C4-2B (cell line): ENCODE measurements around the gene VRK1.

Source experiments
- H3K27ac ChIP-seq: fragments of 450-650 bp; 2 replicates; pipeline ENCODE4 v1.5.1; 2017
- ZFX ChIP-seq: fragments of 450-650 bp; IDR thresholded peaks from 2 replicates; pipeline ENCODE4 v1.6.1; 2017
- TF ChIP-seq, protein P1 (sequence below): fragments of 450-650 bp; conservative IDR thresholded peaks from 2 replicates; pipeline ENCODE4 v1.5.1; 2017; ENCODE audit warnings: mild to moderate bottlenecking

The VRK1 gene

DNA sequence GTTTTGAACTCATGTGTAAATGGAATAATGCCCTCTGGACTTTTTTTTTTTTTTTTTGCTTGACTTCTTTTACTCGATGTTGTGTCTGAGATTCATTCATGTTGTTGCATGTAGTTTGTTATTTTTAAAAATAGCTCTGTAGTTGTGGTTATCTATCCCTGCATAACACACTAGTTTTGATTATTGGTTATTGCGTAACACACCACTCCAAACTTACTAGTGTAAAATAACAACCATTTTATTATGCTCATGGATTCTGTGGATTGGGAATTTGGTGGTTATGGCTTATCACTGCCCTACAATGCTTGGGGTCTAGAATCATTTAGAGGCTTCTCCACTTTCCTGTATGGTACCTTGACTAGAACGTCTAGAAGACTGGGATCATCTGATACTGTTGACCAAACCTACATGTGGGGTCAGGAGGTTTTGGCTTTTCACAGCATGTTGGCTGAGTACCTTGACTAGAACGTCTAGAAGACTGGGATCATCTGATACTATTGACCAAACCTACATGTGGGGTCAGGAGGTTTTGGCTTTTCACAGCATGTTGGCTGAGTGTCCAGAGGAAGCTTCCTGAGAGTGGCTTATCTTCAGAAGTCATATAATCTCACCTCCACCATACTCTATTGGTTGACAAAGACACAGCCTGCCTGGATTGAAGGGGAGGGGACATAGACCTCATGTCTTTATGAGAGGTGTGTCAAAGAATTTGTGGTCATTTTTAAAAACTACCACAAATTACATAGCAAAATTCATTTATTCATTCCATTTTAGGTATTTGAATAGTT is 11.6 kb downstream of the VRK1 start:
- H3K27ac ChIP-seq: no peak overlapping the region
- TF ChIP-seq, protein P1, sequence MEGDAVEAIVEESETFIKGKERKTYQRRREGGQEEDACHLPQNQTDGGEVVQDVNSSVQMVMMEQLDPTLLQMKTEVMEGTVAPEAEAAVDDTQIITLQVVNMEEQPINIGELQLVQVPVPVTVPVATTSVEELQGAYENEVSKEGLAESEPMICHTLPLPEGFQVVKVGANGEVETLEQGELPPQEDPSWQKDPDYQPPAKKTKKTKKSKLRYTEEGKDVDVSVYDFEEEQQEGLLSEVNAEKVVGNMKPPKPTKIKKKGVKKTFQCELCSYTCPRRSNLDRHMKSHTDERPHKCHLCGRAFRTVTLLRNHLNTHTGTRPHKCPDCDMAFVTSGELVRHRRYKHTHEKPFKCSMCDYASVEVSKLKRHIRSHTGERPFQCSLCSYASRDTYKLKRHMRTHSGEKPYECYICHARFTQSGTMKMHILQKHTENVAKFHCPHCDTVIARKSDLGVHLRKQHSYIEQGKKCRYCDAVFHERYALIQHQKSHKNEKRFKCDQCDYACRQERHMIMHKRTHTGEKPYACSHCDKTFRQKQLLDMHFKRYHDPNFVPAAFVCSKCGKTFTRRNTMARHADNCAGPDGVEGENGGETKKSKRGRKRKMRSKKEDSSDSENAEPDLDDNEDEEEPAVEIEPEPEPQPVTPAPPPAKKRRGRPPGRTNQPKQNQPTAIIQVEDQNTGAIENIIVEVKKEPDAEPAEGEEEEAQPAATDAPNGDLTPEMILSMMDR: no peak

DNA sequence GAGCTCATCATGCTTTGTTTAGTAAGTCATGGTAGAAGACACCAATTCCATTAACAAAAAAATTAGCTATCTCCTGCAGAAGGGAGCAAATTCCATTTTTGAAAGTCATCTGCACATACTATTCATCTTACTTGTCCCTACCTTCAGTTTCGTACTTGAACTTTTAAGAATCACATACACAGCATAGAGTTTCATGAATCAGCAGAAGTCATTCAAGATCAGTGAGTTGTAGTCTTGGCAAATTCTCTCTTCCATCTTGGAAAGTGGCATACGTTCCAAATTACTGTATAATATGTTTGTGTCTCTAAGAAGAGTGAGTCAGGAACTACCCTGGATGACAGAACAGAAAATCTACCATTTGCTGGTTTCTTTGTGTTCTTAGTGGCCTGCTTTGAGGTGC is 14.1 kb downstream of the VRK1 start:
- TF ChIP-seq ZFX: no peak
- TF ChIP-seq, protein P1: no peak
- no peak overlapping the region for H3K27ac ChIP-seq

DNA sequence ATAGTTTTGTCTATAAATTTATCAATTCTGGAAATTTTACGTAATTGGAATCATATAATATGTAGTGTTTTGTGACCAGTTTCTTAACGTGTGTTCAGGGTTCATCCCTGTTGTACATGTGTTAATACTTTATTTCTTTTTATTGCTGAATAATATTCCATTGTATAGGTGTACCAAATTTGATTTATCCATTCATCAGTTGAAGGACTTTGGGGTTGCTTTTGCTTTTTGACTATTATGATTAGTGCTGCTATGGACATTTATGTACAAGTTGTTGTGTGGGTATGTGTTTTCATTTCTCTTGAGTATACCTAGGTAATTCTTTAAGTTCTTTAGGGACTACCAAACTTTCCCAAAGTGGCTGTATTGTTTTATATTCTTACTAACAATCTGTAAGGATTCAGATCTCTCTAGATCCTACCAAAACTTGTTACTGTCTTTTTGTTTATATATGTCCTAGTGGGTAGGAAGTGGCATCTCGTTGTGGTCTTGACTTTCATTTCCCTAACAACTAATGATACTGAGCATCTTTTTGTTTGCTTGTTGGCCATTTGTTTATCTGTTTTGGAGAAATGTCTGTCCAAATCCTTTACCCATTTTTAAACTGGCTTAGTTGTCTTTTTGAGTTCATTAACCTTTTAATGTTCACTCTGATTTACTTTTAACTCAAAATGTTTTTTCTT is 14.9 kb downstream of the VRK1 start:
- TF ChIP-seq ZFX: no peak
- TF ChIP-seq, protein P1: no peak
- no peak overlapping the region for H3K27ac ChIP-seq

DNA sequence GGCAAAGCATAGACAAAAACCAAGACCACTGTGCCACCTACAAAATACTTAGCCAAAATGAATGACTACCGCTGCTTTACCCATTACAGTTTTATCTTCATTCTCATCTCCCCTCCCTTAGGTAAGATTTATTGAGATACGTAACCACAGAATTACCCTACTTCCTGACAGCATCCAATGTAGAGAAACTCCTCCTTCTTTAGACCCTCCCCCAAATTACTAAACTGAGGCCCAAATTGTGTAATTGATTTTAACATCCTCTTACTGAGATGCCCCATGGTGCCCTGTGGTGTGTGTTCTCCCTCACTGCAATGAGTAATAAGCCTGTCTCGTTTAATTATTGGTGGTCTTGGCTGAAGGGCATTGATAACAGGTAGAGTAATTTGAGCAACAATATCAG is 19.1 kb downstream of the VRK1 start:
- H3K27ac ChIP-seq: no peak overlapping the region
- TF ChIP-seq, protein P1: no peak
- TF ChIP-seq ZFX: no peak

DNA sequence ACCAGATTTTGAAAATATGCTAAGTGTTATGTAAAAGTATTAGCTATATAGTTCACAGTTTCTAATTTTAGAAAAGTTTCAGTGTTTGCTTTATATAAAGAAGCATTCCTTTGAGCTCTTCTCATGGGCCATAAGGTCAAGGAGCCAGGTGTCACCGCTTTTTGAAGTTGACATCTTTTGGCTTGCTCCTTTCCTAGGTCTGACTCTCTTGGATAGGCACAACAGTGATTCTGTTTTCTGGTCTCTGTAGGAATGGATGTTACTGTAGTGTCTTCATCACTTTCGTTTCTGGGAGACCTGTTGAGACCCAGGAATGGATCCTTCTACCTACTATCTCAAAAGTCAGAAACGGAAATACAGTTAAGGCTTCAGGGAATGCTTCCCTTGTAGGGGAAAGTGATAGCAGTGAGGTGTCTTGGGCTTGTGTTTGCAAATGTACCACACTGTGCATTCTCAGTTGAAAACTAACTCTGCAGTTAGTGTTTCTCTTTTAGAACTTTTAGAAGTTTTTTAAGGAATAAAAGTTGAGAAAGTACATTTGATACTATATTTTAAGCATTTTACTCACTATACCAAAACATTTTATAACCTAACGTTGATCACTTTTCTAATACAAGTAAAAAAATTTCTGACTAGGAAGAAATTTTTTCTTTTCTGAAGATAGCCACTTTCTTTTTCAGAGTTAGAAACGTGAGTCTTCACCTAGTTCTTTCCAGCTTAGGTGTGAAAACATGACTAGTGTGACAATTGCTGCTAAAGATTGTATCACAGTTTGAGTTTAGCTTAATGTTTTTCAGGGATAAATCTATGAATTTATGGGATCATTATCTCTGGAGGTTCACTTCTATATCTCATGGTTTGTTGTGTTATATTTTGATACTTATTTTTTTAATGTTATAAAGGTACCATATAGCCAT is 20.8 kb downstream of the VRK1 start:
- TF ChIP-seq, protein P1: no peak
- TF ChIP-seq ZFX: no peak
- H3K27ac ChIP-seq: no peak overlapping the region

DNA sequence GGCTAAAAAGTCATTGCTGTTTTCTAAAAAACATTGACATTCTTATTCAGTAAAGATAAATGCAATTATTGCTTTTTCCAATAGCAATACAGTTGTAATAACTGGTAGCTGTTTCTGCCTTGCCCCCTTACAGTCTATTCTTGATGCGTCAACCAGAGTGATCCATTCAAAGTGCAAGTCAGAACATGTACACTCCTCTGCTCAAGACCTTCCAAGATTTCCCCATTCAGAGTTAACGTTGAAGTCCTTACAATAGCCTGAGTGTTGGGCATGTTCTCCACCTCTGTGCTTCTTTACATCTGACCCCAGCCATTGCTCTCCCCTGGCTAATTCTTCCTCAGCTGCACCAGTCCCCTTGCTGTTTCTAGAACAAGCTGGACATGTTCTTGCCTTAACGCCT is 24.3 kb downstream of the VRK1 start:
- H3K27ac ChIP-seq: no peak overlapping the region
- TF ChIP-seq ZFX: no peak
- TF ChIP-seq, protein P1: no peak

DNA sequence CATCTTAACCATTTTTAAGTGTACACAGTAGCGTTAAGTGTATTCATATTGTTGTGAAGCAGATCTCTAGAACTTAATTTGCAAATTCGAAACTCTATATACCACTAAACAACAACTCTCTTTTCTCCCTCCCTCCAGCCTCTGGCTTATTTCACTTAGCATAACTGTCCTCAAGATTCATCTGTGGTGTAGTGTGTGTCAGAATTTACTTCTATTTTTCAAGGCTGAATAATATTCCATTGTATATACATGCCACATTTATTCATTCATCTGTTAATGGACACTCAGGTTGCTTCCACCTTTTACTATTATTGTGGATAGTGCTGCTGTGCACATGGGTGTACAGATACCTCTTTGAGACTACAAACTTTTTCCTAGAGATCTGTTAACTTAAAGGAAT is 26.5 kb downstream of the VRK1 start:
- no peak for TF ChIP-seq ZFX
- TF ChIP-seq, protein P1: no peak
- no peak overlapping the region for H3K27ac ChIP-seq
